Measurements from ENCODE around the gene DNAJC30.

DNA sequence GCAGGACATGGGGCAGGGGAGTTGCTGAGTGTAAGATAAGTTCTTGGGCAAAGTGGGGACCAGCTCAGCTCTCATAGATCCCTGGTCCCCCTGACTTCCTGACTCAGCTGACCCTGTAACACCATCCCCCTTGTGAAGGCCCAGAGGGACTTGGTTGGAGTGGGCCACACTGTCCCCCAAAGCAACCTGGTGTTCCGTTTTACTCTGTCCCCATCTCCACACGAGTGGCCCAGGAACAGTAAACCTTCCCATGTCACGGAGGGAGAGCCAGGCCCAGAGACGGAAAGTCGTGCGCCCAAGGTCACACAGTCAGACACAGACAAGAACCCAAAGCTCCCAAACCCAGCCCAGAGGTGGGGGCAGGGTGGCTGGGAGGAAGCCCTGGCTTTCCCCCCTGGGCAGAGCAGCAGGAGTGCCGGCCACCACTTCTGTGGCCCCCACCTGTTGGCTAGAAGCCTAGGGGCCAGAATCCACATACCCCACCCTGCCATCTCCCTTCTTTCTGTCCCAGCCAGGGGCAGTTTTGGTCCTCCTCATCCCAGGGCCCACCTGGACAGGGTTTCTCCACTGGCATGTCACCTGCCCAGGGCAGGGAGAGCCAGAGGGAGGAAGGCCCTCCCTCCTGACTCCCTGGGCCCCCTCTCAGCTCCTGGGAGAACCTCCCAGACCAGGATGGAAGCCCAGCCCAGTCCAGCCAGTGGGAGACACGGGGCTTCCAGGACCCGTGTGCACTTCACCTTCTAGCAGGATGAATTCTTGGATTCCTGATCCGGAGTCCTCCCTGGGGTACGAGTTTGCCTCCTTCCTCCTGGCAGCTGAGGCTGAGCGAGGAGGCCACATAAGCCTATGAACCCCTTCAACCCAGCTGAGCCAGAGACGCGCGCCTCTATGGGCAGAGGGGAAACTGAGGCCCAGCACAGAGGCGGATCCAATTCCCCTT, 36.2 kb downstream of the DNAJC30 start:
- TF ChIP-seq CTCF (IDR thresholded peaks at IDR 0.05): no peak
- TF ChIP-seq POLR2A (IDR thresholded peaks at IDR 0.05): no peak
- TF ChIP-seq POLR2AphosphoS5 (IDR thresholded peaks at IDR 0.05): no peak
- no peak for TF ChIP-seq EP300 (IDR thresholded peaks at IDR 0.05; ENCODE audit: low read depth)

All from transverse colon (tissue), 4 donors.